ENCODE data around the gene LRRC73. TPM values are rescaled to one million over a fixed set of nuclear protein-coding genes. Genes with fewer than 3 reads are reported as not detected.
"Not testable (repeated sequence)": the region's sequence is repeated elsewhere in the genome, so short reads cannot be mapped to it uniquely, and the experiment has no call there.

LRRC73 gene, protein sequence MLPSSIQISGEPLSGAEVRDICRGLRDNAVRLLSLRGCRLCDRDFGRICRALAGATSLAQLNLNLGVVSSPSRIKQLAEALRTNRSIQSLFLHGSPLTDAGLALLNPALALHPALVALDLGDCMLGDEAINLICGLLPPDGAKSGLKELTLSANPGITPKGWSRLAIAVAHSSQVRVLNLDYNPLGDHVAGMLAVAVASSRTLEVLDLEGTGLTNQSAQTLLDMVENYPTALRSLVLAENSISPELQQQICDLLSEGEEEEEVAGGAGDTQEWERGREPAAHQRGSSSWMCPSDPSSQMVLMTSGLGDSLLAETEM
- 0.16 and 0.32 TPM in 2 replicates for total RNA-seq

- intact Hi-C loops (cut with micrococcal nuclease), result loop anchor here (5.0 to 10.0 kb wide), 3 partner anchors 123 to 565 kb away; partner anchors contain the start of genes CUL7, KLC4 and MRPL2
Observed at GRCh38 chr6:43509984-43510826, at the start of gene LRRC73. TSS of gene LRRC73 (minus strand) at chr6:43510346. CDS start at chr6:43509785, 561 bp downstream.

GRCh38 chr6:43559328-43559727, 49.2 kb upstream of the LRRC73 start:
- intact Hi-C loops (cut with micrococcal nuclease), result no loop called here

- intact Hi-C loops (cut with micrococcal nuclease), result not testable (repeated sequence)
Observed at GRCh38 chr6:43557620-43558019, 47.5 kb upstream of the LRRC73 start.

DNA sequence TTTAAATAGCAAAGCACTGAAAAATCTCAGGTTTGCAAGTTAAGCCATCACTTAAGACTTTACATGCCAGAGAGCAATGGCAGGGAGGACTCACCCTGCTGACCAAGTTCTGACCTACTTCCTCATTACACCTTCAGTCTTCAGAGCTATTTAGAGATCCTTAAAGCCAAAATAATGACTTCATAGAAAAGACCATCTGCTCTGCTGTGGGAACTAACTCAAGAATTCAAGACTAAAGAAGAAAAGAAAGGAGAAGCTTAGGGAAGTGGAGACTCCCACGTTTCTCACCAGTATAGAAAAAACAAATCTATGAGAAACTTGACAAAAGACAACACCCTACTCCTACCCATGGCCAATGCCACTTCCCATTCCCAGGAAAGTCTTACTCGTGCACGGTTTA, 37.1 kb upstream of the LRRC73 start:
- intact Hi-C loops (cut with micrococcal nuclease), result no loop called here

- intact Hi-C loops (cut with micrococcal nuclease), result no loop called here
Observed at GRCh38 chr6:43544461-43544860, 34.3 kb upstream of the LRRC73 start.

GRCh38 chr6:43541774-43542471, 31.8 kb upstream of the LRRC73 start:
- intact Hi-C loops (cut with micrococcal nuclease), result no loop called here

- intact Hi-C loops (cut with micrococcal nuclease), result no loop called here
Observed at GRCh38 chr6:43540507-43540906, 30.4 kb upstream of the LRRC73 start.

DNA sequence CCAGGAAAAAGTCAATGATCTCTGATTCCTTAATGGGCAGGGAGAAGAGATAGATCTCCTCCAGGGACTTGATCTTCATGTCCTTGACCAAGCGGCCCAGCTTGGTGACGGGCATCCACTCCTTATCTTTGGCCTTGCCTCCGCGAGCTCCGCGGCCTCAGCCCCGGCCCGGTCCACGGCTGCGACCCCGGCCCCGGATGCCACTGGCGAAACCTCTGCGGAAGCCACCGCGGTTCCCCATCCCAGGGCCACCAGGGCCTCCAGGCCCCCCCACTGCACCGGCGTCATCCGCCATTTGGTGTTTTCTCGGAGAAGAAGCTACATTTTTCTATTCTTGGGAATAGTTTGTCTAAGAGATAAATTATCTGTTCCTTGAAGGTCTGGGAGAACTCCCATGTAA, 29.3 kb upstream of the LRRC73 start:
- intact Hi-C loops (cut with micrococcal nuclease), result not testable (repeated sequence)

GRCh38 chr6:43538986-43539385, 28.8 kb upstream of the LRRC73 start:
- intact Hi-C loops (cut with micrococcal nuclease), result not testable (repeated sequence)

- intact Hi-C loops (cut with micrococcal nuclease), result no loop called here
Observed at GRCh38 chr6:43532201-43532600, 22.1 kb upstream of the LRRC73 start.

- intact Hi-C loops (cut with micrococcal nuclease), result no loop called here
Observed at GRCh38 chr6:43524483-43524961, 14.4 kb upstream of the LRRC73 start.

DNA sequence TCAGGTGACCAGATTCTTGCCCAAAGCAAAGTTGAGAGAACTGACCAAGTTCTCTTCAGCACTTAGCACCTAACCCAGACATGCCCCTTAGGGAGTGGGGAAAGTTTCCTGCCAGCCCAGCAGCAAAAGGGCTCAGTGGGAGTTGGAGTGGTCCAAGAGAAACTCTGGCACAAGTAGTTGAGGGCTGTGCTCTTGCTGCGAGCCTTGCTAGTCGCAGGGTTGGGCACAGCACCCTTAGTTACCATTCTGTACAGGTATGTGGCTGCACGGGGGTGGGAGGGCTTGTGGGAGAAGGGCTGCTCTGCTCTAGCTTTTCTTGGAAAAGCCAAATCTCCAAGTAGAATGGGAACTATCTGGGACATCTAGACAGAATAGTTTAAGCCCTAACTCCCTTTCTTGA, 13.1 kb upstream of the LRRC73 start:
- intact Hi-C loops (cut with micrococcal nuclease), result no loop called here

- intact Hi-C loops (cut with micrococcal nuclease), result no loop called here
Observed at GRCh38 chr6:43522547-43523261, 12.6 kb upstream of the LRRC73 start.

- intact Hi-C loops (cut with micrococcal nuclease), result no loop called here
Observed at GRCh38 chr6:43521836-43522235, 11.7 kb upstream of the LRRC73 start.

GRCh38 chr6:43520097-43520496, 10.0 kb upstream of the LRRC73 start:
- intact Hi-C loops (cut with micrococcal nuclease), result no loop called here

- intact Hi-C loops (cut with micrococcal nuclease), result loop anchor here (2.0 to 10.0 kb wide), 11 partner anchors 41 to 557 kb away; partner anchors contain the start of genes ABCC10, CUL7, DLK2 and GTPBP2
Observed at GRCh38 chr6:43517505-43518357, 7.6 kb upstream of the LRRC73 start.

GRCh38 chr6:43516697-43517504, 6.8 kb upstream of the LRRC73 start, which contains the start of the genes POLR1C and YIPF3:
TSS of gene POLR1C (plus strand) at chr6:43517089. CDS start at chr6:43517110, 21 bp downstream.
TSS of gene YIPF3 (minus strand) at chr6:43516926. CDS start at chr6:43516807, 119 bp downstream.
- intact Hi-C loops (cut with micrococcal nuclease), result loop anchor here (2.0 to 10.0 kb wide), 11 partner anchors 40 to 558 kb away; partner anchors contain the start of genes ABCC10, CUL7, DLK2 and GTPBP2

DNA sequence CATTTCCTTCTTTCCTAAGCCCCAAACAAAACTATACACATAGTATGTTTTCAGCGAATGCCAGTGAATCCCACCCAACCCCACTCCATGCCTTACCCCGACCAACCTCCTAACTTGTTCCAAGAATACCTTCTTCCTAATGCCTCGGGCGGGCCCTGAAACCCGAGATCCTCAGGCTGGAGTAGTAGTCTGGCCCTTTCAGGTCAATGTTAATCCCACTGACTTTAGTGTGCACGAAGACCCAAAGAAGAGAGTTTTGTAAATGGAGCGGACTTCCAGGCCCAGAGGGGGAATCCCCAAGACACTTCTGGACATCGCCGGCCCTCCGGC, 6.2 kb upstream of the LRRC73 start:
- intact Hi-C loops (cut with micrococcal nuclease), result loop anchor here (2.0 to 10.0 kb wide), 11 partner anchors 40 to 558 kb away; partner anchors contain the start of genes ABCC10, CUL7, DLK2 and GTPBP2

DNA sequence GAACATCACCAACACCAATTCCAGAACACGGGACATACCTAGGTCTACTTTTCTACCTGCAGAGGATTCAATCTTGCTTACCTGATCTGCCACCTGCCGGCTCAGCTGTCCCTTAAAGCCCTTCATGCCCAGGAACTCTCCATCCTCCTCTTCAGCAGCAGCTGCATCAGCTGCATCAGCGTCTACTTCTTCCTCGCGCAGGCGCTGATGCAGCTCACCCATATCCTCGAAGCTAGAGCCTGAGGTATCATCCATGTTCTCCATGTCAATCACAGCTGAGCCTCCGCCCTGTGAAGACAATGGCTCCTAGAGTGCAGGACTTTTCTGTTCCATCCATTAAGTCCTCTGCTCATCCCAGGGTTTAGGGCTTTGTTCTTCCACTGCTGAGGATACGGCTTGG, 5.7 kb upstream of the LRRC73 start:
- intact Hi-C loops (cut with micrococcal nuclease), result loop anchor here (2.0 to 10.0 kb wide), 11 partner anchors 39 to 559 kb away; partner anchors contain the start of genes ABCC10, CUL7, DLK2 and GTPBP2
